A549 (cell line): ENCODE data around the gene SEPTIN10. TPM values are rescaled to one million over a fixed set of nuclear protein-coding genes. Genes with fewer than 3 reads are reported as not detected.
A peak's percentile ranks its signal among the peaks of the same experiment; 100 is the strongest.

Source experiments
- ATAC-seq, 2 experiments: fragments of 200-7000 bp in 1 of 2; fragments of >200 bp in 1 of 2; cut with Nextera tagmentation in 1 of 2; cut with Tn5 transposase in 1 of 2; 3 replicates each; pipeline versions ENCODE4 v1.8.0 to v1.9.1; 2018 to 2020; ENCODE audit warnings: mild to moderate bottlenecking in 1 of 2, moderate library complexity in 1 of 2
- CTCF ChIA-PET: fragments of 300-600 bp; sonication (Branson Sonifier 250); formaldehyde crosslinking; extraction: SDS; loops from one replicate; lab custom pipeline; 2021; ENCODE audit warnings: antibody characterized with exemption, inconsistent platforms; lab: Yijun Ruan, JAX
- POLR2A ChIA-PET: fragments of 350-600 bp; formaldehyde crosslinking; extraction: SDS; loops from one replicate; lab custom pipeline; 2021; ENCODE audit warnings: antibody characterized with exemption, inconsistent platforms; lab: Yijun Ruan, JAX
- DNase-seq, 2 experiments: peaks; one replicate each; pipeline versions ENCODE4 v3.0.0 to v3.0.0-alpha.2; 2011 to 2016; ENCODE audit warnings: low read depth in 1 of 2, low spot score in 1 of 2
- FAIRE-seq: peaks from 2 replicates; lab custom pipeline; 2011; peaks lifted over from hg19 to GRCh38; lab: Jason Lieb, UNC
- H3K27ac ChIP-seq, 2 experiments: fragments of >200 bp; sonication (Bioruptor Twin); formaldehyde crosslinking; 3 replicates each; pipeline ENCODE4 v1.5.1; 2016 to 2017
- H3K4me1 ChIP-seq: fragments of >200 bp; sonication (Bioruptor Twin); formaldehyde crosslinking; 3 replicates; pipeline ENCODE4 v1.6.1; 2016
- H3K4me2 ChIP-seq: fragments of >200 bp; sonication (Bioruptor Twin); formaldehyde crosslinking; 3 replicates; pipeline ENCODE4 v1.6.1; 2016
- H3K4me3 ChIP-seq: fragments of >200 bp; sonication (Bioruptor Twin); formaldehyde crosslinking; 3 replicates; pipeline ENCODE4 v1.5.1; 2016
- H3K9me3 ChIP-seq: fragments of >200 bp; sonication (Bioruptor Twin); formaldehyde crosslinking; 3 replicates; pipeline ENCODE4 v1.6.1; 2016
- CBX2 ChIP-seq: fragments of 200-600 bp; sonication (generic); IDR thresholded peaks from 2 replicates; pipeline ENCODE4 v1.6.1; 2016; ENCODE audit warnings: low read depth, mild to moderate bottlenecking, borderline replicate concordance
- CHD2 ChIP-seq: fragments of 150-350 bp; IDR thresholded peaks from 2 replicates; pipeline ENCODE4 v1.6.1; 2014; ENCODE audit warnings: low read length; ENCODE audit not compliant: partially characterized antibody
- FOSB ChIP-seq: fragments of 250-450 bp; sonication (Bioruptor Pico); IDR thresholded peaks from 2 replicates; pipeline ENCODE4 v1.5.0; 2020; ENCODE audit warnings: mild to moderate bottlenecking, moderate library complexity
- GATA3 ChIP-seq: IDR thresholded peaks from 2 replicates; pipeline ENCODE4 v1.6.1; 2012; ENCODE audit warnings: borderline replicate concordance
- HDAC2 ChIP-seq: fragments of 200-600 bp; sonication (generic); IDR thresholded peaks from 2 replicates; pipeline ENCODE4 v1.6.1; 2016
- HOXA7 ChIP-seq: fragments of 250-450 bp; sonication (Bioruptor Pico); IDR thresholded peaks from 2 replicates; pipeline ENCODE4 v1.5.0; 2020; ENCODE audit warnings: mild to moderate bottlenecking, moderate library complexity
- HOXB13 ChIP-seq: fragments of 250-450 bp; sonication (Bioruptor Pico); IDR thresholded peaks from 2 replicates; pipeline ENCODE4 v1.5.0; 2020; ENCODE audit warnings: low read depth, mild to moderate bottlenecking, moderate library complexity
- JUNB ChIP-seq: fragments of >200 bp; sonication (Bioruptor Twin); formaldehyde crosslinking; IDR thresholded peaks from 2 replicates; pipeline ENCODE4 v1.6.1; 2016
- MAFK ChIP-seq: fragments of 450-650 bp; IDR thresholded peaks from 2 replicates; pipeline ENCODE4 v1.6.1; 2014; ENCODE audit not compliant: partially characterized antibody
- NFE2L2 ChIP-seq: fragments of 150-350 bp; conservative IDR thresholded peaks from 2 replicates; pipeline ENCODE4 v1.6.1; 2014; ENCODE audit warnings: low read length
- NPAS2 ChIP-seq: fragments of 250-450 bp; sonication (Bioruptor Pico); IDR thresholded peaks from 2 replicates; pipeline ENCODE4 v1.8.0; 2022; ENCODE audit warnings: mild to moderate bottlenecking, moderate library complexity, borderline replicate concordance
- NR3C1 ChIP-seq: fragments of >200 bp; sonication (Bioruptor Twin); formaldehyde crosslinking; IDR thresholded peaks from 3 replicates; pipeline ENCODE4 v1.6.1; 2017
- RCOR1 ChIP-seq: fragments of 150-350 bp; IDR thresholded peaks from 2 replicates; pipeline ENCODE4 v1.6.1; 2014; ENCODE audit warnings: antibody characterized with exemption, low read length, low read depth
- TFCP2L1 ChIP-seq: fragments of 250-450 bp; sonication (Bioruptor Pico); IDR thresholded peaks from 2 replicates; pipeline ENCODE4 v1.5.0; 2021; ENCODE audit warnings: mild to moderate bottlenecking
- ZFP36 ChIP-seq: fragments of 450-650 bp; IDR thresholded peaks from 2 replicates; pipeline ENCODE4 v1.6.1; 2014; ENCODE audit warnings: borderline replicate concordance; ENCODE audit not compliant: partially characterized antibody
- WGBS: methylation state at CpG from one replicate; pipeline ENCODE4 v1.1.6; 2017; ENCODE audit errors: missing lambda C conversion rate; 5-methylcytosine and 5-hydroxymethylcytosine counted together
- polyA plus RNA-seq, 4 experiments: library from polyadenylated mRNA; depleted of rRNA in 3 of 4; stranded (reverse); fragments of >200 nt; fragmentation: RNase III in 1 of 4; extraction: RNeasy Plus Mini Kit Qiagen cat#74134 plus additional on column Dnase treatment in 1 of 4; gene quantifications; 2 replicates in 3 of 4; 3 replicates in 1 of 4; pipeline ENCODE4 v1.2.3, GENCODE V29; 2011 to 2017
- TF ChIP-seq, protein P1 (sequence below): fragments of >200 bp; sonication (Bioruptor Twin); formaldehyde crosslinking; IDR thresholded peaks from 3 replicates; pipeline ENCODE4 v1.6.1; 2016
- TF ChIP-seq, protein P2 (sequence below): fragments of >200 bp; sonication (Bioruptor Twin); formaldehyde crosslinking; IDR thresholded peaks from 3 replicates; pipeline ENCODE4 v1.5.1; 2016
- TF ChIP-seq, protein P3 (sequence below): fragments of 250-450 bp; sonication (Bioruptor Pico); IDR thresholded peaks from 2 replicates; pipeline ENCODE4 v1.5.0; 2021; ENCODE audit warnings: mild to moderate bottlenecking, moderate library complexity, borderline replicate concordance
- TF ChIP-seq, protein P4 (sequence below): IDR thresholded peaks from 2 replicates; pipeline ENCODE4 v1.6.1; 2012
- TF ChIP-seq, protein P5 (sequence below): fragments of 200-600 bp; sonication (generic); IDR thresholded peaks from 2 replicates; pipeline ENCODE4 v1.6.1; 2016; ENCODE audit warnings: antibody characterized with exemption, mild to moderate bottlenecking, moderate library complexity

The SEPTIN10 gene
- polyA plus RNA-seq, 2 of the 4 experiments (the other 2 are of a cell fraction): 87.6 to 95.0 TPM

DNA sequence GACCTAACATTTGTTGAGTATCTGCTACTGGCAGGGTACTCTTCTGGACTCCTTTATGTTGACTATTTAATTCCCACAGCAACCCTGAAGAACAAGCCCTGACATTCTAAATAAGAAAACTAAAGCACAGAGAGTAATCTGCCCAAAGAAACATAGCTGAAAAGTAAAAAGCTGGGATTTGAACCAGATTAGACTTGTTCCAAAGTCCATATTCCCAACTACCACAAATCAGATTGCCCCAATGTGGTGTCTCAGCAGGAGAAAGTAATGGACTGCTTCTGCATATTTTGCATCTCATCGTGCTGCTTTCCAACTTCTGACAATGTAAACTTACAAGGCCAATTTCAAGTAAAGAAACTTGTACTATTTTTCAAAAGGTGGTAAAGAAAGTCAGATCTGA, 56.5 kb downstream of the SEPTIN10 start:
- TF ChIP-seq NR3C1 (no peak), TFCP2L1 (CRISPR knock-in tag) (no peak)
- TF ChIP-seq, protein P1, sequence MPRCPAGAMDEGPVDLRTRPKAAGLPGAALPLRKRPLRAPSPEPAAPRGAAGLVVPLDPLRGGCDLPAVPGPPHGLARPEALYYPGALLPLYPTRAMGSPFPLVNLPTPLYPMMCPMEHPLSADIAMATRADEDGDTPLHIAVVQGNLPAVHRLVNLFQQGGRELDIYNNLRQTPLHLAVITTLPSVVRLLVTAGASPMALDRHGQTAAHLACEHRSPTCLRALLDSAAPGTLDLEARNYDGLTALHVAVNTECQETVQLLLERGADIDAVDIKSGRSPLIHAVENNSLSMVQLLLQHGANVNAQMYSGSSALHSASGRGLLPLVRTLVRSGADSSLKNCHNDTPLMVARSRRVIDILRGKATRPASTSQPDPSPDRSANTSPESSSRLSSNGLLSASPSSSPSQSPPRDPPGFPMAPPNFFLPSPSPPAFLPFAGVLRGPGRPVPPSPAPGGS: no peak
- WGBS: 87% methylated on average over 1 of the region's 1 CpG
- H3K9me3 ChIP-seq: no peaks in the 10 kb centered on the region

DNA sequence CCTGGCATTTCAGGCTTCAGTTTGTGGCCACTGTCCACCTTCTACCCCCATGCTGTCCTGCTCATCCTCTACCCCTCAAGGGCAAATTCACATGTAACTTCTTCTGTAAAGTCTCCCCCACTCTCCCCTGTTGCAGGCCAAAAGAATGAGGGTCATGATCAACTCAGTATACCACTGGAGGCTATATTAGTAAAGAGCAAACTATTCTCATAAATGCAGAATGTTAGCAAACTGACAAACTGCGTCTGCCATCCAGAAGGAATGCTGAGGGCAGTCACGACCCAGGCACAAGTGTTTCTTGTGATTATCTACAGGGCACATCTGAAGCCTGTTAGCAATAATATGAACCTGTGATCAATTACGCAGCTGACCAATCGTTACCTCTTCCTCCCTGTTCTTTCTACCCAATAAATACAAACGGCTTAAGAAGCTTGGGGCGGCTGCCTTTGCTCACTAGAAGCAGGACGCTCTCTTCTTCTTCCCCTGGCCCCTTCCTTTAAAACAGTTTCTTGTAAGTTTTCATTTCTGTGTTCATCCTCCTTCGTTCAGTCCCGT, 58.3 kb downstream of the SEPTIN10 start:
- 83% methylated on average over 9 of the region's 9 CpGs for WGBS
- ChIA-PET POLR2A (no interaction called here), CTCF (interaction anchor here (0.7 to 6.3 kb wide), 4 partner anchors 9 to 71 kb away, joined by 3 to 52 read pairs (median 4); no protein-coding TSS in a partner anchor)
- DNase-seq: no peak
- no peak overlapping the region for H3K4me3 ChIP-seq
- H3K9me3 ChIP-seq: no peaks in the 10 kb centered on the region
- peak overlapping the region; percentile 19 to 58; a peak in 5 of 6 replicates for H3K27ac ChIP-seq
- peaks cover 50% of the 10 kb centered on the region for H3K4me1 ChIP-seq
- ATAC-seq: no peak
- TF ChIP-seq NFE2L2 (no peak), FOSB (CRISPR knock-in tag) (no peak), GATA3 (no peak), RCOR1 (no peak), HOXA7 (CRISPR knock-in tag) (no peak), HDAC2 (no peak), CBX2 (no peak), JUNB (no peak), ZFP36 (no peak), CHD2 (no peak), NPAS2 (CRISPR knock-in tag) (no peak), HOXB13 (no peak), TFCP2L1 (CRISPR knock-in tag) (no peak), MAFK (no peak)
- TF ChIP-seq, protein P2, sequence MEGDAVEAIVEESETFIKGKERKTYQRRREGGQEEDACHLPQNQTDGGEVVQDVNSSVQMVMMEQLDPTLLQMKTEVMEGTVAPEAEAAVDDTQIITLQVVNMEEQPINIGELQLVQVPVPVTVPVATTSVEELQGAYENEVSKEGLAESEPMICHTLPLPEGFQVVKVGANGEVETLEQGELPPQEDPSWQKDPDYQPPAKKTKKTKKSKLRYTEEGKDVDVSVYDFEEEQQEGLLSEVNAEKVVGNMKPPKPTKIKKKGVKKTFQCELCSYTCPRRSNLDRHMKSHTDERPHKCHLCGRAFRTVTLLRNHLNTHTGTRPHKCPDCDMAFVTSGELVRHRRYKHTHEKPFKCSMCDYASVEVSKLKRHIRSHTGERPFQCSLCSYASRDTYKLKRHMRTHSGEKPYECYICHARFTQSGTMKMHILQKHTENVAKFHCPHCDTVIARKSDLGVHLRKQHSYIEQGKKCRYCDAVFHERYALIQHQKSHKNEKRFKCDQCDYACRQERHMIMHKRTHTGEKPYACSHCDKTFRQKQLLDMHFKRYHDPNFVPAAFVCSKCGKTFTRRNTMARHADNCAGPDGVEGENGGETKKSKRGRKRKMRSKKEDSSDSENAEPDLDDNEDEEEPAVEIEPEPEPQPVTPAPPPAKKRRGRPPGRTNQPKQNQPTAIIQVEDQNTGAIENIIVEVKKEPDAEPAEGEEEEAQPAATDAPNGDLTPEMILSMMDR: no peak
- TF ChIP-seq, protein P3, sequence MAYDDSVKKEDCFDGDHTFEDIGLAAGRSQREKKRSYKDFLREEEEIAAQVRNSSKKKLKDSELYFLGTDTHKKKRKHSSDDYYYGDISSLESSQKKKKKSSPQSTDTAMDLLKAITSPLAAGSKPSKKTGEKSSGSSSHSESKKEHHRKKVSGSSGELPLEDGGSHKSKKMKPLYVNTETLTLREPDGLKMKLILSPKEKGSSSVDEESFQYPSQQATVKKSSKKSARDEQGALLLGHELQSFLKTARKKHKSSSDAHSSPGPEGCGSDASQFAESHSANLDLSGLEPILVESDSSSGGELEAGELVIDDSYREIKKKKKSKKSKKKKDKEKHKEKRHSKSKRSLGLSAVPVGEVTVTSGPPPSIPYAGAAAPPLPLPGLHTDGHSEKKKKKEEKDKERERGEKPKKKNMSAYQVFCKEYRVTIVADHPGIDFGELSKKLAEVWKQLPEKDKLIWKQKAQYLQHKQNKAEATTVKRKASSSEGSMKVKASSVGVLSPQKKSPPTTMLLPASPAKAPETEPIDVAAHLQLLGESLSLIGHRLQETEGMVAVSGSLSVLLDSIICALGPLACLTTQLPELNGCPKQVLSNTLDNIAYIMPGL: no peak
- TF ChIP-seq, protein P4, sequence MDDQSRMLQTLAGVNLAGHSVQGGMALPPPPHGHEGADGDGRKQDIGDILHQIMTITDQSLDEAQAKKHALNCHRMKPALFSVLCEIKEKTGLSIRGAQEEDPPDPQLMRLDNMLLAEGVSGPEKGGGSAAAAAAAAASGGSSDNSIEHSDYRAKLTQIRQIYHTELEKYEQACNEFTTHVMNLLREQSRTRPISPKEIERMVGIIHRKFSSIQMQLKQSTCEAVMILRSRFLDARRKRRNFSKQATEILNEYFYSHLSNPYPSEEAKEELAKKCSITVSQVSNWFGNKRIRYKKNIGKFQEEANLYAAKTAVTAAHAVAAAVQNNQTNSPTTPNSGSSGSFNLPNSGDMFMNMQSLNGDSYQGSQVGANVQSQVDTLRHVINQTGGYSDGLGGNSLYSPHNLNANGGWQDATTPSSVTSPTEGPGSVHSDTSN: no peak
- TF ChIP-seq, protein P5, sequence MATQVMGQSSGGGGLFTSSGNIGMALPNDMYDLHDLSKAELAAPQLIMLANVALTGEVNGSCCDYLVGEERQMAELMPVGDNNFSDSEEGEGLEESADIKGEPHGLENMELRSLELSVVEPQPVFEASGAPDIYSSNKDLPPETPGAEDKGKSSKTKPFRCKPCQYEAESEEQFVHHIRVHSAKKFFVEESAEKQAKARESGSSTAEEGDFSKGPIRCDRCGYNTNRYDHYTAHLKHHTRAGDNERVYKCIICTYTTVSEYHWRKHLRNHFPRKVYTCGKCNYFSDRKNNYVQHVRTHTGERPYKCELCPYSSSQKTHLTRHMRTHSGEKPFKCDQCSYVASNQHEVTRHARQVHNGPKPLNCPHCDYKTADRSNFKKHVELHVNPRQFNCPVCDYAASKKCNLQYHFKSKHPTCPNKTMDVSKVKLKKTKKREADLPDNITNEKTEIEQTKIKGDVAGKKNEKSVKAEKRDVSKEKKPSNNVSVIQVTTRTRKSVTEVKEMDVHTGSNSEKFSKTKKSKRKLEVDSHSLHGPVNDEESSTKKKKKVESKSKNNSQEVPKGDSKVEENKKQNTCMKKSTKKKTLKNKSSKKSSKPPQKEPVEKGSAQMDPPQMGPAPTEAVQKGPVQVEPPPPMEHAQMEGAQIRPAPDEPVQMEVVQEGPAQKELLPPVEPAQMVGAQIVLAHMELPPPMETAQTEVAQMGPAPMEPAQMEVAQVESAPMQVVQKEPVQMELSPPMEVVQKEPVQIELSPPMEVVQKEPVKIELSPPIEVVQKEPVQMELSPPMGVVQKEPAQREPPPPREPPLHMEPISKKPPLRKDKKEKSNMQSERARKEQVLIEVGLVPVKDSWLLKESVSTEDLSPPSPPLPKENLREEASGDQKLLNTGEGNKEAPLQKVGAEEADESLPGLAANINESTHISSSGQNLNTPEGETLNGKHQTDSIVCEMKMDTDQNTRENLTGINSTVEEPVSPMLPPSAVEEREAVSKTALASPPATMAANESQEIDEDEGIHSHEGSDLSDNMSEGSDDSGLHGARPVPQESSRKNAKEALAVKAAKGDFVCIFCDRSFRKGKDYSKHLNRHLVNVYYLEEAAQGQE: no peak
- H3K4me2 ChIP-seq: peak overlapping the region; percentile 23
- no peak for FAIRE-seq

More for the DNA sequence above, 56.5 kb downstream of the SEPTIN10 start:
- POLR2A ChIA-PET: no interaction called here
- Histone ChIP-seq H3K4me1 (peaks cover 69% of the 10 kb centered on the region), H3K4me3 (no peak overlapping the region), H3K4me2 (no peak overlapping the region), H3K27ac (peak overlapping the region; percentile 69 to 84)
- CTCF ChIA-PET: interaction anchor here (0.6 to 6.3 kb wide), 4 partner anchors 11 to 263 kb away, joined by 3 to 52 read pairs (median 5); no protein-coding TSS in a partner anchor
- no peak for ATAC-seq
- no peak for FAIRE-seq
- DNase-seq: no peak
